NCI-H748 (cell line): ENCODE results near the gene FERMT2.
"Not testable (repeated sequence)": the region's sequence is repeated elsewhere in the genome, so short reads cannot be mapped to it uniquely, and the experiment has no call there.

Source experiments
- DNase-seq: peaks from one replicate; lab custom pipeline; 2025; ENCODE audit not compliant: unreplicated experiment; lab: John Stamatoyannopoulos, UW

The FERMT2 gene

GRCh38 chr14:52944254-52944653 lies 6.6 kb downstream of the FERMT2 start:
- no peak for DNase-seq

- DNase-seq = no peak
Observed at GRCh38 chr14:52939427-52939826, 11.4 kb downstream of the FERMT2 start.

- no peak for DNase-seq
Observed at GRCh38 chr14:52937869-52938268, 13.0 kb downstream of the FERMT2 start.

GRCh38 chr14:52937306-52937705 lies 13.5 kb downstream of the FERMT2 start:
- no peak for DNase-seq

GRCh38 chr14:52936437-52936836 lies 14.4 kb downstream of the FERMT2 start:
- DNase-seq = no peak

GRCh38 chr14:52935833-52936232 lies 15.0 kb downstream of the FERMT2 start:
- DNase-seq = no peak

- no peak for DNase-seq
Observed at GRCh38 chr14:52934762-52935161, 16.1 kb downstream of the FERMT2 start.

- DNase-seq = no peak
Observed at GRCh38 chr14:52929192-52929807, 21.6 kb downstream of the FERMT2 start.

GRCh38 chr14:52926953-52927352 lies 23.9 kb downstream of the FERMT2 start:
- DNase-seq = peak; percentile 71

- no peak for DNase-seq
Observed at GRCh38 chr14:52923902-52924575, 26.8 kb downstream of the FERMT2 start.

- no peak for DNase-seq
Observed at GRCh38 chr14:52922656-52923055, 28.2 kb downstream of the FERMT2 start.

GRCh38 chr14:52922059-52922458 lies 28.8 kb downstream of the FERMT2 start:
- no peak for DNase-seq

GRCh38 chr14:52920411-52920810 lies 30.4 kb downstream of the FERMT2 start:
- not testable (repeated sequence) for DNase-seq

GRCh38 chr14:52919971-52920370 lies 30.9 kb downstream of the FERMT2 start:
- DNase-seq = no peak

GRCh38 chr14:52918486-52918885 lies 32.4 kb downstream of the FERMT2 start:
- DNase-seq = no peak

- DNase-seq = no peak
Observed at GRCh38 chr14:52917735-52918134, 33.1 kb downstream of the FERMT2 start.

- no peak for DNase-seq
Observed at GRCh38 chr14:52914295-52914694, 36.6 kb downstream of the FERMT2 start.

- no peak for DNase-seq
Observed at GRCh38 chr14:52913271-52913670, 37.6 kb downstream of the FERMT2 start.

GRCh38 chr14:52911904-52912303 lies 38.9 kb downstream of the FERMT2 start:
- no peak for DNase-seq

- no peak for DNase-seq
Observed at GRCh38 chr14:52910572-52910971, 40.3 kb downstream of the FERMT2 start.

GRCh38 chr14:52907949-52908348 lies 42.9 kb downstream of the FERMT2 start:
- DNase-seq = no peak

- DNase-seq = no peak
Observed at GRCh38 chr14:52906141-52906601, 44.7 kb downstream of the FERMT2 start.
